ENCODE measurements around the gene JKAMP. TPM values are rescaled to one million over a fixed set of nuclear protein-coding genes. Genes with fewer than 3 reads are reported as not detected.

Gene JKAMP
- total RNA-seq, 1 donor from 2014 or later: 182 TPM

DNA sequence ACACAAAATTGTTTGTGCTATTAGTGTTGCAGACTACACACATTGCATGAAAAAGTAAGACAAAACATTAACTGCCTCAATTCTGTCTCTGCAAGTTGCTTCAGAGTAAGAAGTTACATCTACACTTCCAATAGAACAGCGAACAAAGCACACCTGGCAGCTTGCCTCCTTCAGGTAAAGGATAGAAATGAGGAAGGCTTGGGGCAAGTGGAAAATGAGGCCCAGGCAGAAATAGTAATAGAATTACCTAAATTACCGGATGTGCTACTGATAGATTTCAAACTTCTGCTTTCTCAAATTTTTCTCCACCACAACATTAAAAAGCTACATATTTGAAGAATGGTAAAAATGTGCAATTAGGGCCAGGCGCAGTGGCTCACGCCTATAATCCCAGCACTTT is 54.6 kb downstream of the JKAMP start:
- no peak overlapping the region for H3K4me3 ChIP-seq
- H3K36me3 ChIP-seq: no peaks in the 10 kb centered on the region
- no peak overlapping the region for H3K9ac ChIP-seq
- no peak for DNase-seq (ENCODE audit: low spot score)
- Mint-ChIP-seq H3K36me3 (no peaks in the 10 kb centered on the region), H3K27me3 (ENCODE audit: insufficient read depth, low read depth) (peaks cover 2% of the 10 kb centered on the region), H3K4me3 (no peak overlapping the region), H3K9me3 (no peaks in the 10 kb centered on the region), H3K27ac (no peak overlapping the region), H3K4me1 (peaks cover 6% of the 10 kb centered on the region)
- no peaks in the 10 kb centered on the region for H3K79me2 ChIP-seq (ENCODE audit: low read depth)
- H3K27ac ChIP-seq: no peak overlapping the region
- no peak overlapping the region for H3K4me2 ChIP-seq
- H3K9me3 ChIP-seq (ENCODE audit: low read depth): no peaks in the 10 kb centered on the region
- no peaks in the 10 kb centered on the region for H3K27me3 ChIP-seq
- H4K20me1 ChIP-seq (ENCODE audit: low read depth): no peaks in the 10 kb centered on the region
- no peaks in the 10 kb centered on the region for H3F3A ChIP-seq (ENCODE audit: low read depth)
- no peak overlapping the region for H2AFZ ChIP-seq (replicated peaks)
- TF ChIP-seq EZH2 (IDR thresholded peaks at IDR 0.05) (no peak), EZH2phosphoT487 (IDR thresholded peaks at IDR 0.05) (no peak)
- TF ChIP-seq, protein P1, sequence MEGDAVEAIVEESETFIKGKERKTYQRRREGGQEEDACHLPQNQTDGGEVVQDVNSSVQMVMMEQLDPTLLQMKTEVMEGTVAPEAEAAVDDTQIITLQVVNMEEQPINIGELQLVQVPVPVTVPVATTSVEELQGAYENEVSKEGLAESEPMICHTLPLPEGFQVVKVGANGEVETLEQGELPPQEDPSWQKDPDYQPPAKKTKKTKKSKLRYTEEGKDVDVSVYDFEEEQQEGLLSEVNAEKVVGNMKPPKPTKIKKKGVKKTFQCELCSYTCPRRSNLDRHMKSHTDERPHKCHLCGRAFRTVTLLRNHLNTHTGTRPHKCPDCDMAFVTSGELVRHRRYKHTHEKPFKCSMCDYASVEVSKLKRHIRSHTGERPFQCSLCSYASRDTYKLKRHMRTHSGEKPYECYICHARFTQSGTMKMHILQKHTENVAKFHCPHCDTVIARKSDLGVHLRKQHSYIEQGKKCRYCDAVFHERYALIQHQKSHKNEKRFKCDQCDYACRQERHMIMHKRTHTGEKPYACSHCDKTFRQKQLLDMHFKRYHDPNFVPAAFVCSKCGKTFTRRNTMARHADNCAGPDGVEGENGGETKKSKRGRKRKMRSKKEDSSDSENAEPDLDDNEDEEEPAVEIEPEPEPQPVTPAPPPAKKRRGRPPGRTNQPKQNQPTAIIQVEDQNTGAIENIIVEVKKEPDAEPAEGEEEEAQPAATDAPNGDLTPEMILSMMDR (IDR thresholded peaks at IDR 0.05): no peak
- no peaks in the 10 kb centered on the region for H3K4me1 ChIP-seq

DNA sequence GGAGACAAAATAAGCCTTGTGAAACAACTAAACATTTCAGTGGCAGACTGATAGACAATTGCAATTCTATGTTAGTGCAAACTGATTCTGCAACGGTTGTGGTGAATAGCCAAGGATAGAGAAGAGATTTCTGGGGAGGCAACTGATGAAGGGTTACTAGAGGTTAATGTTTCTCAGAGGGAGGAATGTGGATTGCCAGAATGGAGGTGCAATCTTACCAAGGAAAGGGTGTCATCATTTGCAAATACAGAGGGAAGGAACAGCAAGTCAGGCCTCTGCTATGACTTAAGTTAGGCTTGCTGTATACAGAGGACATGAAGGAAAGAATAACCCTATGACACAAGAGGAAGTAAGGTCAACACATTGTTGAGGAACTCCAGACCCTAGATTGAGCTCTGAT is 56.5 kb downstream of the JKAMP start:
- DNase-seq (ENCODE audit: low spot score): no peak
- no peak overlapping the region for H2AFZ ChIP-seq (replicated peaks)
- no peaks in the 10 kb centered on the region for H3K36me3 Mint-ChIP-seq
- peaks cover 12% of the 10 kb centered on the region for H3K4me1 ChIP-seq
- no peak overlapping the region for H3K9ac ChIP-seq
- H3K4me2 ChIP-seq: no peak overlapping the region
- peaks cover 7% of the 10 kb centered on the region for H3K4me1 Mint-ChIP-seq
- H3K27ac Mint-ChIP-seq: no peak overlapping the region
- H3K27me3 ChIP-seq: no peaks in the 10 kb centered on the region
- H3K79me2 ChIP-seq (ENCODE audit: low read depth): no peaks in the 10 kb centered on the region
- no peak overlapping the region for H3K4me3 Mint-ChIP-seq
- H4K20me1 ChIP-seq (ENCODE audit: low read depth): no peaks in the 10 kb centered on the region
- no peaks in the 10 kb centered on the region for H3K9me3 Mint-ChIP-seq
- no peaks in the 10 kb centered on the region for H3K9me3 ChIP-seq (ENCODE audit: low read depth)
- TF ChIP-seq, protein P1 (IDR thresholded peaks at IDR 0.05): no peak
- no peak overlapping the region for H3K27ac ChIP-seq
- H3F3A ChIP-seq (ENCODE audit: low read depth): no peaks in the 10 kb centered on the region
- H3K4me3 ChIP-seq: no peak overlapping the region
- H3K36me3 ChIP-seq: no peaks in the 10 kb centered on the region
- no peaks in the 10 kb centered on the region for H3K27me3 Mint-ChIP-seq (ENCODE audit: insufficient read depth, low read depth)

DNA sequence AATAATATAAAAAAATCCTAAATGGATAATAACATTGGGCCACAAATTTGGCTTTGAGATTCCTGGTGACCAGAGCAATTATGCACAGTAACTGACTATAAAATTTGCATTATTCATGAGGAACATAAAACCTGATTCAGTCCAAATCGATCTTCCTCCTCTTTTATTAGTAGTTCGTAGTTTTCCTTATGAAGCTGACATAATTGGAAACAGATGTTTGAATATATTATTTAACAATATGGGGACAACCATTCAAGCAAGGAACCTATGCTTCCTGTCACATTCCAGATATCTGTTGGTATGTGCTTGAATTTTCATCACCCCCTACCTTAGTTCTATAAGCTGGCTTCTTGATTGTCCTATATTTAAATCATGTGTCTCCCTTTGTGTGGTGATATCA is 57.4 kb downstream of the JKAMP start:
- H3K27me3 ChIP-seq: no peaks in the 10 kb centered on the region
- no peaks in the 10 kb centered on the region for H3K9me3 ChIP-seq (ENCODE audit: low read depth)
- H3F3A ChIP-seq (ENCODE audit: low read depth): no peaks in the 10 kb centered on the region
- Mint-ChIP-seq H3K36me3 (no peaks in the 10 kb centered on the region), H3K27ac (no peak overlapping the region), H3K27me3 (ENCODE audit: insufficient read depth, low read depth) (no peaks in the 10 kb centered on the region), H3K4me1 (peaks cover 7% of the 10 kb centered on the region), H3K4me3 (no peak overlapping the region), H3K9me3 (no peaks in the 10 kb centered on the region)
- no peaks in the 10 kb centered on the region for H4K20me1 ChIP-seq (ENCODE audit: low read depth)
- DNase-seq (ENCODE audit: low spot score): no peak
- no peak overlapping the region for H3K4me3 ChIP-seq
- no peak overlapping the region for H3K27ac ChIP-seq
- H3K36me3 ChIP-seq: no peaks in the 10 kb centered on the region
- H3K79me2 ChIP-seq (ENCODE audit: low read depth): no peaks in the 10 kb centered on the region
- no peak overlapping the region for H3K9ac ChIP-seq
- H3K4me1 ChIP-seq: peaks cover 12% of the 10 kb centered on the region
- no peak overlapping the region for H2AFZ ChIP-seq (replicated peaks)
- TF ChIP-seq EZH2 (IDR thresholded peaks at IDR 0.05) (no peak), EZH2phosphoT487 (IDR thresholded peaks at IDR 0.05) (no peak)
- TF ChIP-seq, protein P1 (IDR thresholded peaks at IDR 0.05): no peak
- no peak overlapping the region for H3K4me2 ChIP-seq

DNA sequence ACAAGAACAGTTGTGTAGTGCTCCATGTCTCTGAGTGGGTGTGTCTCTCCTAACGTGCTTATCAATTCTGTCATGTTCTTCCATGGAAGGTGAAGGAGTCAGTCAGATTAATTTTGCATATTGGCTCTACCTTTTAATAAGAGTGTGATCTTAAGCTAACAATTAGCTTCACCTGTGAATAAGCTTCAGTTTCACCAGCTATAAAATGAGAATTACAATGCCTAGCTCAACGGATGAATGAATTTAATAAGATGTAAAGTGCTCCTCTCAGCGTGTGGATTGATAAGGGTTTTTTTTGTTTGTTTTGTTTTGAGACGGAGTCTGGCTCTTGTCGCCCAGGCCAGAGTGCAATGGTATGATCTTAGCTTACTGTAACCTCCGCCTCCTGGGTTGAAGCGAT is 59.6 kb downstream of the JKAMP start:
- Histone ChIP-seq H3K4me2 (no peak overlapping the region), H3K79me2 (ENCODE audit: low read depth) (no peaks in the 10 kb centered on the region), H4K20me1 (ENCODE audit: low read depth) (no peaks in the 10 kb centered on the region), H3K4me3 (no peak overlapping the region), H2AFZ (replicated peaks) (no peak overlapping the region), H3K27ac (no peak overlapping the region), H3K27me3 (no peaks in the 10 kb centered on the region), H3F3A (ENCODE audit: low read depth) (no peaks in the 10 kb centered on the region), H3K4me1 (peaks cover 12% of the 10 kb centered on the region), H3K9me3 (ENCODE audit: low read depth) (no peaks in the 10 kb centered on the region), H3K36me3 (no peaks in the 10 kb centered on the region), H3K9ac (no peak overlapping the region)
- Mint-ChIP-seq H3K27ac (peak overlapping the region; percentile 47), H3K9me3 (no peaks in the 10 kb centered on the region), H3K27me3 (ENCODE audit: insufficient read depth, low read depth) (no peaks in the 10 kb centered on the region), H3K4me1 (peaks cover 7% of the 10 kb centered on the region), H3K36me3 (no peaks in the 10 kb centered on the region), H3K4me3 (no peak overlapping the region)
- TF ChIP-seq EZH2 (IDR thresholded peaks at IDR 0.05) (no peak), EZH2phosphoT487 (IDR thresholded peaks at IDR 0.05) (no peak)
- TF ChIP-seq, protein P1 (IDR thresholded peaks at IDR 0.05): no peak
- DNase-seq (ENCODE audit: low spot score): no peak

Data from neural progenitor cell (in vitro differentiated cells).